ENCODE data around the gene FOSB.

DNA sequence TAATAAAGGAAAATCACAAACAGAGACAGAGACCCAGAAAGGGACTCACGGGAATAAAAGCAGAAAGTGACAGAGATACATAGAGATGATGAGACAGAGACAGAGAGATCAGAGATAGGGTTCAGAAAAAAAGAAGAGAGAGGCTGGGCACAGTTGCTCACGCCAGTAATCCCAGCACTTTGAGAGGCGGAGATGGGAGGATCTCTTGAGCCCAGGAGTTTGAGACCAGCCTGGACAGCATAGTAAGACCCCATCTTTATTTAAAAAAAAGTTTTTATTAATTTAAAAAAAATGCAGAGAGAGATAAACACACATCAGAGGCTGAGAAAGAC, 19.4 kb upstream of the FOSB start:
- TF ChIP-seq, protein P1, sequence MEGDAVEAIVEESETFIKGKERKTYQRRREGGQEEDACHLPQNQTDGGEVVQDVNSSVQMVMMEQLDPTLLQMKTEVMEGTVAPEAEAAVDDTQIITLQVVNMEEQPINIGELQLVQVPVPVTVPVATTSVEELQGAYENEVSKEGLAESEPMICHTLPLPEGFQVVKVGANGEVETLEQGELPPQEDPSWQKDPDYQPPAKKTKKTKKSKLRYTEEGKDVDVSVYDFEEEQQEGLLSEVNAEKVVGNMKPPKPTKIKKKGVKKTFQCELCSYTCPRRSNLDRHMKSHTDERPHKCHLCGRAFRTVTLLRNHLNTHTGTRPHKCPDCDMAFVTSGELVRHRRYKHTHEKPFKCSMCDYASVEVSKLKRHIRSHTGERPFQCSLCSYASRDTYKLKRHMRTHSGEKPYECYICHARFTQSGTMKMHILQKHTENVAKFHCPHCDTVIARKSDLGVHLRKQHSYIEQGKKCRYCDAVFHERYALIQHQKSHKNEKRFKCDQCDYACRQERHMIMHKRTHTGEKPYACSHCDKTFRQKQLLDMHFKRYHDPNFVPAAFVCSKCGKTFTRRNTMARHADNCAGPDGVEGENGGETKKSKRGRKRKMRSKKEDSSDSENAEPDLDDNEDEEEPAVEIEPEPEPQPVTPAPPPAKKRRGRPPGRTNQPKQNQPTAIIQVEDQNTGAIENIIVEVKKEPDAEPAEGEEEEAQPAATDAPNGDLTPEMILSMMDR (IDR thresholded peaks at IDR 0.05) = no peak
- TF ChIP-seq POLR2AphosphoS5 (IDR thresholded peaks at IDR 0.05) = no peak

All from breast epithelium (tissue), 3 donors.